GM12878 (cell line): ENCODE data around the gene ZMYND15. TPM values are rescaled to one million over a fixed set of nuclear protein-coding genes. Genes with fewer than 3 reads are reported as not detected.

Experiments used
- CEBPB ChIP-seq, 2 experiments: fragments of 150-350 bp in 1 of 2; IDR thresholded peaks; 2 replicates each; pipeline ENCODE4 v1.6.1; 2012 to 2014; ENCODE audit warnings: low read depth in 2 of 2, low read length in 2 of 2, borderline replicate concordance in 1 of 2, inconsistent platforms in 1 of 2
- EED ChIP-seq: sonication (generic); IDR thresholded peaks from 2 replicates; pipeline ENCODE4 v1.6.1; 2016; ENCODE audit warnings: antibody characterized with exemption, low read depth
- EGR1 ChIP-seq, 2 experiments: IDR thresholded peaks; 1 replicate in 1 of 2; 2 replicates in 1 of 2; pipeline ENCODE4 v1.6.1; 2011 to 2012; ENCODE audit warnings: low read depth in 2 of 2, low read length in 2 of 2, borderline replicate concordance in 1 of 2, mild to moderate bottlenecking in 1 of 2, moderate library complexity in 1 of 2
- HDAC6 ChIP-seq: fragments of 200-600 bp; sonication (generic); IDR thresholded peaks from one replicate; pipeline ENCODE4 v1.8.0; 2017; ENCODE audit warnings: antibody characterized with exemption; ENCODE audit not compliant: unreplicated experiment
- JUND ChIP-seq: IDR thresholded peaks from 2 replicates; pipeline ENCODE4 v1.6.1; 2012; ENCODE audit warnings: low read depth, mild to moderate bottlenecking, low read length, improper control_type of control experiment, moderate library complexity
- KLF5 ChIP-seq: fragments of 450-650 bp; IDR thresholded peaks from 2 replicates; pipeline ENCODE4 v1.6.1; 2014; ENCODE audit warnings: mild to moderate bottlenecking; ENCODE audit not compliant: partially characterized antibody
- NFYA ChIP-seq: IDR thresholded peaks from 2 replicates; pipeline ENCODE4 v1.6.1; 2011; ENCODE audit warnings: low read depth, mild to moderate bottlenecking, low read length, improper control_type of control experiment, borderline replicate concordance
- PRDM15 ChIP-seq: fragments of 450-650 bp; formaldehyde crosslinking; IDR thresholded peaks from 2 replicates; pipeline ENCODE4 v1.4.0; 2020; ENCODE audit warnings: mild to moderate bottlenecking, moderate library complexity
- RELA ChIP-seq: fragments of 450-650 bp; IDR thresholded peaks from 2 replicates; pipeline ENCODE4 v1.8.0; 2014; ENCODE audit warnings: borderline replicate concordance; ENCODE audit not compliant: partially characterized antibody
- STAT1 ChIP-seq: fragments of 450-650 bp; conservative IDR thresholded peaks from 2 replicates; pipeline ENCODE4 v1.6.1; 2014; ENCODE audit warnings: antibody characterized with exemption, mild to moderate bottlenecking
- YY1 ChIP-seq: IDR thresholded peaks from 2 replicates; pipeline ENCODE4 v1.6.1; 2011; ENCODE audit warnings: low read depth, mild to moderate bottlenecking, low read length
- ZBED1 ChIP-seq: IDR thresholded peaks from 2 replicates; pipeline ENCODE4 v1.6.1; 2016; ENCODE audit warnings: borderline replicate concordance
- ZNF24 ChIP-seq: fragments of 450-650 bp; IDR thresholded peaks from 2 replicates; pipeline ENCODE4 v1.6.1; 2017; ENCODE audit warnings: antibody characterized with exemption, mild to moderate bottlenecking
- ZNF274 ChIP-seq: IDR thresholded peaks from one replicate; pipeline ENCODE4 v1.8.0; 2011; ENCODE audit not compliant: insufficient read length, insufficient read depth
- polyA plus RNA-seq, 11 experiments: library from polyadenylated mRNA; depleted of rRNA in 4 of 11; unstranded in 6 of 11; stranded (reverse) in 5 of 11; fragments of >200 nt; fragmentation: Nextera tagmentation in 4 of 11; fragmentation: Illumina TruSeq in 1 of 11; extraction: Ambion mirVana in 4 of 11; extraction: Trizol in 1 of 11; gene quantifications; 1 replicate in 1 of 11; 2 replicates in 10 of 11; pipeline versions ENCODE4 v1.2.1 to v1.2.3, GENCODE V29; 2011 to 2016; ENCODE audit warnings: inconsistent platforms in 2 of 11, missing spikeins in 2 of 11, low read depth in 1 of 11
- total RNA-seq, 4 experiments: library from RNA; depleted of rRNA in 3 of 4; stranded (reverse); fragments of >200 nt in 3 of 4; fragmentation: Illumina TruSeq in 1 of 4; extraction: Trizol in 1 of 4; gene quantifications; 2 replicates each; pipeline versions ENCODE4 v1.2.1 to v1.2.3, GENCODE V29; 2013 to 2021
- TF ChIP-seq, protein P1 (sequence below): fragments of 150-350 bp; IDR thresholded peaks from 2 replicates; pipeline ENCODE4 v1.6.1; 2016; ENCODE audit warnings: low read depth, low read length
- TF ChIP-seq, protein P2 (sequence below): fragments of 450-650 bp; IDR thresholded peaks from 2 replicates; pipeline ENCODE4 v1.6.1; 2018; ENCODE audit warnings: borderline replicate concordance, mild to moderate bottlenecking; ENCODE audit not compliant: partially characterized antibody

The ZMYND15 gene
- total and polyA plus RNA-seq, 10 of the 15 experiments (the other 5 are each of a cell fraction or from before 2014, with no cell fraction given), result 0.03 to 0.17 (median 0.06) TPM; not detected in 4

- TF ChIP-seq, protein P1, sequence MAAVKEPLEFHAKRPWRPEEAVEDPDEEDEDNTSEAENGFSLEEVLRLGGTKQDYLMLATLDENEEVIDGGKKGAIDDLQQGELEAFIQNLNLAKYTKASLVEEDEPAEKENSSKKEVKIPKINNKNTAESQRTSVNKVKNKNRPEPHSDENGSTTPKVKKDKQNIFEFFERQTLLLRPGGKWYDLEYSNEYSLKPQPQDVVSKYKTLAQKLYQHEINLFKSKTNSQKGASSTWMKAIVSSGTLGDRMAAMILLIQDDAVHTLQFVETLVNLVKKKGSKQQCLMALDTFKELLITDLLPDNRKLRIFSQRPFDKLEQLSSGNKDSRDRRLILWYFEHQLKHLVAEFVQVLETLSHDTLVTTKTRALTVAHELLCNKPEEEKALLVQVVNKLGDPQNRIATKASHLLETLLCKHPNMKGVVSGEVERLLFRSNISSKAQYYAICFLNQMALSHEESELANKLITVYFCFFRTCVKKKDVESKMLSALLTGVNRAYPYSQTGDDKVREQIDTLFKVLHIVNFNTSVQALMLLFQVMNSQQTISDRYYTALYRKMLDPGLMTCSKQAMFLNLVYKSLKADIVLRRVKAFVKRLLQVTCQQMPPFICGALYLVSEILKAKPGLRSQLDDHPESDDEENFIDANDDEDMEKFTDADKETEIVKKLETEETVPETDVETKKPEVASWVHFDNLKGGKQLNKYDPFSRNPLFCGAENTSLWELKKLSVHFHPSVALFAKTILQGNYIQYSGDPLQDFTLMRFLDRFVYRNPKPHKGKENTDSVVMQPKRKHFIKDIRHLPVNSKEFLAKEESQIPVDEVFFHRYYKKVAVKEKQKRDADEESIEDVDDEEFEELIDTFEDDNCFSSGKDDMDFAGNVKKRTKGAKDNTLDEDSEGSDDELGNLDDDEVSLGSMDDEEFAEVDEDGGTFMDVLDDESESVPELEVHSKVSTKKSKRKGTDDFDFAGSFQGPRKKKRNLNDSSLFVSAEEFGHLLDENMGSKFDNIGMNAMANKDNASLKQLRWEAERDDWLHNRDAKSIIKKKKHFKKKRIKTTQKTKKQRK, result no peak
- TF ChIP-seq, protein P2, sequence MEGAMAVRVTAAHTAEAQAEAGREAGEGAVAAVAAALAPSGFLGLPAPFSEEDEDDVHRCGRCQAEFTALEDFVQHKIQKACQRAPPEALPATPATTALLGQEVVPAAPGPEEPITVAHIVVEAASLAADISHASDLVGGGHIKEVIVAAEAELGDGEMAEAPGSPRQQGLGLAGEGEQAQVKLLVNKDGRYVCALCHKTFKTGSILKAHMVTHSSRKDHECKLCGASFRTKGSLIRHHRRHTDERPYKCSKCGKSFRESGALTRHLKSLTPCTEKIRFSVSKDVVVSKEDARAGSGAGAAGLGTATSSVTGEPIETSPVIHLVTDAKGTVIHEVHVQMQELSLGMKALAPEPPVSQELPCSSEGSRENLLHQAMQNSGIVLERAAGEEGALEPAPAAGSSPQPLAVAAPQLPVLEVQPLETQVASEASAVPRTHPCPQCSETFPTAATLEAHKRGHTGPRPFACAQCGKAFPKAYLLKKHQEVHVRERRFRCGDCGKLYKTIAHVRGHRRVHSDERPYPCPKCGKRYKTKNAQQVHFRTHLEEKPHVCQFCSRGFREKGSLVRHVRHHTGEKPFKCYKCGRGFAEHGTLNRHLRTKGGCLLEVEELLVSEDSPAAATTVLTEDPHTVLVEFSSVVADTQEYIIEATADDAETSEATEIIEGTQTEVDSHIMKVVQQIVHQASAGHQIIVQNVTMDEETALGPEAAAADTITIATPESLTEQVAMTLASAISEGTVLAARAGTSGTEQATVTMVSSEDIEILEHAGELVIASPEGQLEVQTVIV, result no peak
- TF ChIP-seq ZNF24, result no peak
- TF ChIP-seq YY1, result no peak
- TF ChIP-seq CEBPB (IDR thresholded peaks at IDR 0.05; ENCODE audit: borderline replicate concordance in 1 of 2, low read depth in 2 of 2, low read length in 2 of 2), result no peak
- TF ChIP-seq RELA, result no peak
- no peak for TF ChIP-seq HDAC6
- TF ChIP-seq EGR1 (IDR thresholded peaks at IDR 0.05; ENCODE audit: borderline replicate concordance in 1 of 2, low read depth in 2 of 2, low read length in 2 of 2), result no peak
- no peak for TF ChIP-seq STAT1
- no peak for TF ChIP-seq KLF5
- TF ChIP-seq JUND, result no peak
- no peak for TF ChIP-seq ZNF274
- no peak for TF ChIP-seq EED
- TF ChIP-seq ZBED1, result no peak
- no peak for TF ChIP-seq NFYA
- TF ChIP-seq PRDM15 (CRISPR knock-in tag), result no peak
- TF ChIP-seq, all 136 proteins: peak for 14
These were observed 43.2 kb upstream of the ZMYND15 start (continued) for GRCh38 chr17:4696437-4696805.
